Keratinocyte (primary cell): ENCODE results near the gene CHRD. TPM values are rescaled to one million over a fixed set of nuclear protein-coding genes. Genes with fewer than 3 reads are reported as not detected.

ENCODE experiments used
- DNase-seq: peaks from one replicate; pipeline ENCODE4 v3.0.0-alpha.2; 2011; ENCODE audit warnings: low read depth, missing footprints, low spot score
- FAIRE-seq: peaks from 2 replicates; lab custom pipeline; 2011; peaks lifted over from hg19 to GRCh38; lab: Jason Lieb, UNC
- H2AFZ ChIP-seq: 2 replicates; pipeline ENCODE4 v1.6.0; 2012; ENCODE audit warnings: low read length, control low read depth, inconsistent platforms; ENCODE audit not compliant: control insufficient read depth
- H3K27ac ChIP-seq: 2 replicates; pipeline ENCODE4 v1.5.1; 2011; ENCODE audit warnings: low read length; ENCODE audit not compliant: control insufficient read depth, insufficient read depth
- H3K27me3 ChIP-seq: 3 replicates; pipeline ENCODE4 v1.6.0; 2011; ENCODE audit warnings: low read length; ENCODE audit not compliant: control insufficient read depth, insufficient read depth; ENCODE audit errors: extremely low read depth
- H3K36me3 ChIP-seq, 2 experiments: 2 replicates in 1 of 2; 3 replicates in 1 of 2; pipeline ENCODE4 v1.5.1; 2011; ENCODE audit warnings: low read length in 2 of 2, mild to moderate bottlenecking in 1 of 2; ENCODE audit not compliant: control insufficient read depth in 2 of 2, insufficient read depth in 2 of 2; ENCODE audit errors: extremely low read depth in 1 of 2
- H3K4me1 ChIP-seq: 3 replicates; pipeline ENCODE4 v1.5.1; 2011; ENCODE audit warnings: low read length; ENCODE audit not compliant: control insufficient read depth, insufficient read depth; ENCODE audit errors: extremely low read depth
- H3K4me2 ChIP-seq: 3 replicates; pipeline ENCODE4 v1.6.0; 2011; ENCODE audit warnings: low read depth, low read length; ENCODE audit not compliant: control insufficient read depth, insufficient read depth; ENCODE audit errors: extremely low read depth
- H3K4me3 ChIP-seq, 3 experiments: fragments of 200-600 bp in 1 of 3; sonication (generic) in 1 of 3; 2 replicates in 2 of 3; 3 replicates in 1 of 3; pipeline ENCODE4 v1.5.1; 2011 to 2016; ENCODE audit warnings: low read length in 3 of 3, mild to moderate bottlenecking in 3 of 3, control low read depth in 2 of 3, inconsistent platforms in 1 of 3, low read depth in 1 of 3, mixed read lengths in 1 of 3, mixed run types in 1 of 3, moderate library complexity in 1 of 3; ENCODE audit not compliant: control insufficient read depth in 2 of 3, insufficient read depth in 2 of 3; ENCODE audit errors: extremely low read depth in 1 of 3
- H3K79me2 ChIP-seq: 2 replicates; pipeline ENCODE4 v1.6.0; 2012; ENCODE audit warnings: low read length; ENCODE audit not compliant: control insufficient read depth, insufficient read depth
- H3K9ac ChIP-seq: 3 replicates; pipeline ENCODE4 v1.6.0; 2011; ENCODE audit warnings: low read length; ENCODE audit not compliant: control insufficient read depth, insufficient read depth; ENCODE audit errors: extremely low read depth
- H3K9me1 ChIP-seq: 3 replicates; pipeline ENCODE4 v1.6.0; 2011; ENCODE audit warnings: low read length; ENCODE audit not compliant: control insufficient read depth, insufficient read depth; ENCODE audit errors: extremely low read depth
- H3K9me3 ChIP-seq: 2 replicates; pipeline ENCODE4 v1.5.1; 2012; ENCODE audit warnings: low read depth, low read length; ENCODE audit not compliant: control insufficient read depth
- H4K20me1 ChIP-seq: 3 replicates; pipeline ENCODE4 v1.6.0; 2011; ENCODE audit warnings: low read length; ENCODE audit not compliant: control insufficient read depth, insufficient read depth; ENCODE audit errors: extremely low read depth
- CTCF ChIP-seq, 3 experiments: IDR thresholded peaks in 1 of 3; conservative IDR thresholded peaks in 1 of 3; optimal IDR thresholded peaks in 1 of 3; 2 replicates in 2 of 3; 3 replicates in 1 of 3; pipeline versions ENCODE3 to v1.5.1; 2011; ENCODE audit warnings: low read length in 3 of 3, mild to moderate bottlenecking in 3 of 3, moderate library complexity in 2 of 3, control low read depth in 1 of 3, inconsistent platforms in 1 of 3; ENCODE audit not compliant: insufficient read depth in 2 of 3; ENCODE audit errors: extremely low read depth in 1 of 3
- EZH2 ChIP-seq: IDR thresholded peaks from one replicate; pipeline ENCODE4 v1.6.1; 2012; ENCODE audit warnings: inconsistent platforms, mild to moderate bottlenecking, low read length, moderate library complexity
- dilution Hi-C: fragments of 300-500 bp; cut with MboI; formaldehyde crosslinking; loops from one replicate; pipeline ENCODE4 v1.7.0; 2020; ENCODE audit warnings: low sequenced_read_pairs; ENCODE audit not compliant: extremely low pct_ligation_motif_present
- polyA minus RNA-seq, 3 experiments: library from RNA; depleted of rRNA, polyadenylated mRNA; stranded (reverse); fragments of >200 nt; gene quantifications; 1 replicate in 1 of 3; 2 replicates in 1 of 3; 3 replicates in 1 of 3; pipeline ENCODE4 v1.2.3, GENCODE V29; 2011
- polyA plus RNA-seq, 5 experiments: library from polyadenylated mRNA; depleted of rRNA in 3 of 5; stranded (reverse) in 3 of 5; stranded (forward) in 1 of 5; unstranded in 1 of 5; fragments of >200 nt; gene quantifications; 1 replicate in 1 of 5; 2 replicates in 3 of 5; 3 replicates in 1 of 5; pipeline versions ENCODE4 v1.2.1 to v1.2.3, GENCODE V29; 2011 to 2012; ENCODE audit warnings: missing spikeins in 2 of 5, low read depth in 1 of 5, low replicate concordance in 1 of 5

Gene CHRD
- polyA plus RNA-seq (not detected in 3 replicates), polyA minus RNA-seq (not detected in 3 replicates)
- not detected for polyA plus RNA-seq (2011; ENCODE audit: low read depth)
- polyA plus RNA-seq (2011; cell fraction: cytosol; rRNA removed) = not detected in 2 replicates
- 0.11 TPM in 1 of 2 replicates, not detected in the other for polyA plus RNA-seq (2011; cell fraction: nucleus; rRNA removed)
- polyA plus RNA-seq (2012; ENCODE audit: low replicate concordance) = not detected in 2 replicates
- not detected for polyA minus RNA-seq (2011; cell fraction: cytosol; rRNA and poly(A)+ RNA removed)
- not detected in 2 replicates for polyA minus RNA-seq (2011; cell fraction: nucleus; rRNA and poly(A)+ RNA removed)

DNA sequence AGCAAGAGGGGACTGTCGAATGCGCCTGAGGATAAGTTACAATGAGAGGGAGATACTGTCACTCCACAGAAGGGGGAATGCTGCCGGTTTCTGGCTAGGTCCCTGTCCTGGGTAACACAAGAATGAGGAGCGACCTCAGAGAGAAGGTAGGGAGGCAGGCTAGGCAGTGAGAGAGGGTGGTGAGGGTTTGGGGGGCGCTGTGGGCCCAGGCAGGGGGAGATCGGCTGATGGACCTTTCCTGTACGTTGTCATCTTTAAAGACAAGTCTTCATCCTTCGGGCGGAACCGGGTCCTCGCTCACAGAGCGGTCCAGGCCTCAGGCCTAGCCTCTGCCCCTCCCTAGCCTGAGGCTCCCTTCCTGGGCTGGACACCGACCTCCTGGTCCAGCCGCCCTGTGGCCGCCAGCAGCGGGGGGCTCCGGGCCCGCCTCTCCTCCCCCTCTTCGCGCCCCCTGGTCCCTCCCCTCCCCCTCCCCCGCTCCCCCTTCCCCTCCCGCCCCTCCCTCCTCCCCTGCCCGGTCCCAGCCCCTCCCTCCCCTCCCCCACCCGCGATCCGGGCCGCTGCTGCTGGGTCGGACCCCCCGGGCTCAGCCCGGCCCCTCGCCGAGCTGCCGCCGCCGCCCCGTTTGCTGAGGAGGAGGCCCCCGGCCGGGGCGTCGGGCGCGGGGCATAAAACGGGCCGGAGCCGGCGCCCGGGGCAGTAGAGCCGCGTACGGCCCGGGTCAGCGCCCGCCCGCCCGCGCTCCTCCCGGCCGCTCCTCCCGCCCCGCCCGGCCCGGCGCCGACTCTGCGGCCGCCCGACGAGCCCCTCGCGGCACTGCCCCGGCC is at the start of gene CHRD:
Gene CHRD, plus strand, starts transcription at position 697 of the 827 bp plus-strand sequence. CDS start 265 bp downstream, outside the sequence.
- Histone ChIP-seq H3K27ac (no peak within 1 kb of the TSS), H4K20me1 (no peaks in the 10 kb centered on the region), H3K36me3 (no peaks in the 10 kb centered on the region), H3K9ac (no peak within 1 kb of the TSS), H3K4me3 (peak within 1 kb of the TSS in 1 of 3 experiments; percentile 46), H2AFZ (no peak within 1 kb of the TSS), H3K4me2 (peak within 1 kb of the TSS; percentile 48), H3K9me1 (no peaks in the 10 kb centered on the region), H3K79me2 (no peaks in the 10 kb centered on the region), H3K9me3 (no peaks in the 10 kb centered on the region), H3K27me3 (peaks cover 81% of the 10 kb centered on the region), H3K4me1 (no peaks in the 10 kb centered on the region)
- dilution Hi-C loops = no loop called here
- FAIRE-seq (no peak), DNase-seq (no peak)
- TF ChIP-seq EZH2 (peak; percentile 94), CTCF (optimal IDR thresholded peaks at IDR 0.05 in 1 of 3, IDR thresholded peaks at IDR 0.05 in 1 of 3, conservative IDR thresholded peaks at IDR 0.05 in 1 of 3; ENCODE audit: extremely low read depth in 1 of 3, insufficient read depth in 2 of 3, low read length in 3 of 3) (no peak)

- peak overlapping the region; percentile 64 for H3K9ac ChIP-seq
- dilution Hi-C loops = no loop called here
- peak overlapping the region; percentile 85 for H3K27ac ChIP-seq
- H3K9me3 ChIP-seq = no peaks in the 10 kb centered on the region
- TF ChIP-seq EZH2 (no peak), CTCF (optimal IDR thresholded peaks at IDR 0.05 in 1 of 3, IDR thresholded peaks at IDR 0.05 in 1 of 3, conservative IDR thresholded peaks at IDR 0.05 in 1 of 3; ENCODE audit: extremely low read depth in 1 of 3, insufficient read depth in 2 of 3, low read length in 3 of 3) (no peak)
- peak; percentile 70 for DNase-seq
- peaks cover 14% of the 10 kb centered on the region for H4K20me1 ChIP-seq
- FAIRE-seq = peak; percentile 98
- H3K9me1 ChIP-seq = peaks cover 3% of the 10 kb centered on the region
- H3K4me2 ChIP-seq = peak overlapping the region; percentile 73
- no peaks in the 10 kb centered on the region for H3K27me3 ChIP-seq
- H3K36me3 ChIP-seq = peaks cover 53 to 59% of the 10 kb centered on the region in 2 experiments
- peaks cover 62% of the 10 kb centered on the region for H3K4me1 ChIP-seq
- H3K4me3 ChIP-seq = peak overlapping the region in 2 of 3 experiments; percentile 4 to 28
- peaks cover 30% of the 10 kb centered on the region for H3K79me2 ChIP-seq
- no peak overlapping the region for H2AFZ ChIP-seq
These were observed 47.3 kb upstream of the CHRD start for GRCh38 chr3:184332370-184333090.
